Kidney epithelial cell (primary cell): ENCODE measurements around the gene HINT2. TPM values are rescaled to one million over a fixed set of nuclear protein-coding genes. Genes with fewer than 3 reads are reported as not detected.

ENCODE experiments used
- DNase-seq: peaks from one replicate; pipeline ENCODE4 v3.0.0-alpha.2; 2010; ENCODE audit warnings: low read depth
- H3K27me3 ChIP-seq: 2 replicates; pipeline ENCODE4 v1.6.0; 2011; ENCODE audit warnings: low read length; ENCODE audit not compliant: control insufficient read depth, insufficient read depth
- H3K36me3 ChIP-seq: 2 replicates; pipeline ENCODE4 v1.5.1; 2011; ENCODE audit warnings: low read length; ENCODE audit not compliant: control insufficient read depth, insufficient read depth
- H3K4me3 ChIP-seq: 2 replicates; pipeline ENCODE4 v1.5.1; 2011; ENCODE audit warnings: low read depth, mild to moderate bottlenecking, control low read depth, low read length
- CTCF ChIP-seq: IDR thresholded peaks from 2 replicates; pipeline ENCODE4 v1.5.1; 2011; ENCODE audit warnings: mild to moderate bottlenecking, moderate library complexity, low read length, control low read depth, inconsistent platforms; ENCODE audit not compliant: insufficient read depth, poor library complexity, severe bottlenecking
- total RNA-seq: library from RNA; depleted of rRNA; stranded (reverse); fragments of >200 nt; gene quantifications from 2 replicates; pipeline ENCODE4 v1.2.3, GENCODE V29; 2015

The HINT2 gene
- total RNA-seq, 1 donor from 2014 or later: 54.9 TPM

GRCh38 chr9:35776018-35776417, 38.8 kb downstream of the HINT2 start:
- no peaks in the 10 kb centered on the region for H3K27me3 ChIP-seq
- no peaks in the 10 kb centered on the region for H3K36me3 ChIP-seq
- no peak for TF ChIP-seq CTCF
- no peak for DNase-seq
- H3K4me3 ChIP-seq: no peak overlapping the region

- no peak for DNase-seq
- Histone ChIP-seq H3K27me3 (no peaks in the 10 kb centered on the region), H3K36me3 (no peaks in the 10 kb centered on the region), H3K4me3 (no peak overlapping the region)
- no peak for TF ChIP-seq CTCF
Measured at GRCh38 chr9:35774907-35775635, 39.8 kb downstream of the HINT2 start.

- Histone ChIP-seq H3K4me3 (no peak overlapping the region), H3K27me3 (no peaks in the 10 kb centered on the region), H3K36me3 (no peaks in the 10 kb centered on the region)
- no peak for DNase-seq
- no peak for TF ChIP-seq CTCF
Measured at GRCh38 chr9:35771943-35772342, 42.9 kb downstream of the HINT2 start.

- DNase-seq: no peak
- no peak overlapping the region for H3K4me3 ChIP-seq
- H3K36me3 ChIP-seq: no peaks in the 10 kb centered on the region
- no peak for TF ChIP-seq CTCF
- no peaks in the 10 kb centered on the region for H3K27me3 ChIP-seq
Measured at GRCh38 chr9:35771534-35771933, 43.3 kb downstream of the HINT2 start.

- Histone ChIP-seq H3K4me3 (no peak overlapping the region), H3K36me3 (no peaks in the 10 kb centered on the region), H3K27me3 (no peaks in the 10 kb centered on the region)
- no peak for DNase-seq
- no peak for TF ChIP-seq CTCF
Measured at GRCh38 chr9:35771075-35771433, 43.8 kb downstream of the HINT2 start.

GRCh38 chr9:35769763-35770162, 45.1 kb downstream of the HINT2 start:
- no peak for TF ChIP-seq CTCF
- no peak for DNase-seq
- Histone ChIP-seq H3K4me3 (no peak overlapping the region), H3K36me3 (no peaks in the 10 kb centered on the region), H3K27me3 (no peaks in the 10 kb centered on the region)
